HG03103 (cell line): ENCODE data around the gene NDUFA1.
"Not testable (repeated sequence)": the region's sequence is repeated elsewhere in the genome, so short reads cannot be mapped to it uniquely, and the experiment has no call there.

Source experiments
- ATAC-seq: cut with Tn5 transposase; IDR thresholded peaks from one replicate; pipeline ENCODE4 v1.9.1; 2021; ENCODE audit warnings: low read depth; ENCODE audit not compliant: unreplicated experiment

The NDUFA1 gene

GRCh38 chrX:119871599-119872395 is at the start of gene NDUFA1, which contains the start of gene RNF113A:
Gene NDUFA1 (plus strand): TSS chrX:119871832. CDS start chrX:119871912, 80 bp downstream.
Gene RNF113A (minus strand): TSS chrX:119871733. CDS start chrX:119871613, 120 bp downstream.
- ATAC-seq, result peak; percentile 93

- not testable (repeated sequence) for ATAC-seq
Observed at GRCh38 chrX:119824221-119824620, 47.4 kb upstream of the NDUFA1 start.

- ATAC-seq, result no peak
Observed at GRCh38 chrX:119826399-119826959, 45.2 kb upstream of the NDUFA1 start.

- no peak for ATAC-seq
Observed at GRCh38 chrX:119828446-119828845, 43.2 kb upstream of the NDUFA1 start.

GRCh38 chrX:119833905-119834304 is 37.7 kb upstream of the NDUFA1 start:
- no peak for ATAC-seq

- peak; percentile 98 for ATAC-seq
Observed at GRCh38 chrX:119852382-119853353, 19.0 kb upstream of the NDUFA1 start, which contains the start of gene UPF3B. Gene UPF3B (minus strand): TSS chrX:119852963. CDS start chrX:119852928, 35 bp downstream.

GRCh38 chrX:119853444-119853843 is 18.2 kb upstream of the NDUFA1 start:
- no peak for ATAC-seq

- no peak for ATAC-seq
Observed at GRCh38 chrX:119870626-119871131, 953 bp upstream of the NDUFA1 start.

GRCh38 chrX:119871245-119871598 is 410 bp upstream of the NDUFA1 start:
- peak; percentile 30 for ATAC-seq

GRCh38 chrX:119878740-119879139 is 7.1 kb downstream of the NDUFA1 start:
- ATAC-seq, result no peak

- ATAC-seq, result no peak
Observed at GRCh38 chrX:119880076-119880475, 8.4 kb downstream of the NDUFA1 start.

- peak; percentile 88 for ATAC-seq
Observed at GRCh38 chrX:119880552-119881437, 9.2 kb downstream of the NDUFA1 start.

GRCh38 chrX:119885554-119886428 is 14.2 kb downstream of the NDUFA1 start:
- ATAC-seq, result no peak

GRCh38 chrX:119887721-119888425 is 16.2 kb downstream of the NDUFA1 start:
- ATAC-seq, result peak; percentile 96

GRCh38 chrX:119890626-119891025 is 19.0 kb downstream of the NDUFA1 start:
- not testable (repeated sequence) for ATAC-seq

- not testable (repeated sequence) for ATAC-seq
Observed at GRCh38 chrX:119891961-119892692, 20.5 kb downstream of the NDUFA1 start.

GRCh38 chrX:119895843-119896326 is 24.3 kb downstream of the NDUFA1 start, which contains the start of gene AKAP14:
Gene AKAP14 (plus strand): TSS chrX:119895893. CDS start chrX:119903224, 7,331 bp downstream.
- no peak for ATAC-seq
